Stimulated activated CD4-positive, alpha-beta T cell treated with anti-CD3 and anti-CD28 coated beads, Interleukin-1b, Interleukin-23, amount 100 ng/mL, for 1 hour (primary cell): Measurements from ENCODE around the gene OR5A1.

ENCODE experiments used
- DNase-seq, 2 donors: peaks; one replicate each; pipeline ENCODE4 v3.0.0-alpha.2; 2020; ENCODE audit warnings: low read depth in 2 of 2

OR5A1 gene

GRCh38 chr11:59479906-59480305, 43.6 kb downstream of the OR5A1 start:
- no peak for DNase-seq

GRCh38 chr11:59480359-59480758, 44.1 kb downstream of the OR5A1 start:
- no peak for DNase-seq
